Esophagus (tissue), 2 donors: ENCODE data around the gene OR10G4. TPM values are rescaled to one million over a fixed set of nuclear protein-coding genes. Genes with fewer than 3 reads are reported as not detected.
"Not testable (repeated sequence)": the region's sequence is repeated elsewhere in the genome, so short reads cannot be mapped to it uniquely, and the experiment has no call there.

Source experiments
- H3K27ac ChIP-seq, 2 donors: one replicate each; pipeline ENCODE4 v1.5.1; 2013; ENCODE audit warnings: low read depth in 2 of 2, mild to moderate bottlenecking in 2 of 2, inconsistent platforms in 1 of 2, low read length in 1 of 2, moderate library complexity in 1 of 2
- H3K27me3 ChIP-seq, 2 donors: one replicate each; pipeline ENCODE4 v1.6.1; 2013; ENCODE audit warnings: low read length in 2 of 2, control low read depth in 1 of 2, mild to moderate bottlenecking in 1 of 2; ENCODE audit not compliant: insufficient read depth in 2 of 2, control insufficient read depth in 1 of 2
- H3K36me3 ChIP-seq, 2 donors: one replicate each; pipeline ENCODE4 v1.6.1; 2013; ENCODE audit warnings: low read length in 1 of 2; ENCODE audit not compliant: control insufficient read depth in 2 of 2, insufficient read depth in 2 of 2
- H3K4me1 ChIP-seq, 2 donors: one replicate each; pipeline ENCODE4 v1.6.1; 2013; ENCODE audit warnings: low read length in 1 of 2; ENCODE audit not compliant: control insufficient read depth in 2 of 2, insufficient read depth in 2 of 2
- H3K4me3 ChIP-seq, 2 donors: one replicate each; pipeline ENCODE4 v1.5.1; 2013; ENCODE audit warnings: low read length in 2 of 2, mild to moderate bottlenecking in 2 of 2, low read depth in 1 of 2, moderate library complexity in 1 of 2
- H3K9me3 ChIP-seq, 2 donors: one replicate each; pipeline ENCODE4 v1.6.1; 2013; ENCODE audit warnings: mild to moderate bottlenecking in 2 of 2, low read depth in 1 of 2, low read length in 1 of 2, moderate library complexity in 1 of 2; ENCODE audit not compliant: control insufficient read depth in 2 of 2, insufficient read depth in 1 of 2
- WGBS, 2 donors: extraction: QIAGEN DNeasy Blood & Tissue Kit; methylation state at CpG; one replicate each; pipeline ENCODE4 v1.1.7; 2013; 5-methylcytosine and 5-hydroxymethylcytosine counted together
- polyA plus RNA-seq, 2 donors: library from polyadenylated mRNA; stranded (reverse); fragments of 200-250 nt; gene quantifications; one replicate each; pipeline ENCODE4 v1.2.3, GENCODE V29; 2013
- donor health status: healthy with polysubstance abuse.
- donor health status: Bipolar disorder and iron deficiency.

OR10G4 gene, protein sequence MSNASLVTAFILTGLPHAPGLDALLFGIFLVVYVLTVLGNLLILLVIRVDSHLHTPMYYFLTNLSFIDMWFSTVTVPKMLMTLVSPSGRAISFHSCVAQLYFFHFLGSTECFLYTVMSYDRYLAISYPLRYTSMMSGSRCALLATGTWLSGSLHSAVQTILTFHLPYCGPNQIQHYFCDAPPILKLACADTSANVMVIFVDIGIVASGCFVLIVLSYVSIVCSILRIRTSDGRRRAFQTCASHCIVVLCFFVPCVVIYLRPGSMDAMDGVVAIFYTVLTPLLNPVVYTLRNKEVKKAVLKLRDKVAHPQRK
- polyA plus RNA-seq = not detected

DNA sequence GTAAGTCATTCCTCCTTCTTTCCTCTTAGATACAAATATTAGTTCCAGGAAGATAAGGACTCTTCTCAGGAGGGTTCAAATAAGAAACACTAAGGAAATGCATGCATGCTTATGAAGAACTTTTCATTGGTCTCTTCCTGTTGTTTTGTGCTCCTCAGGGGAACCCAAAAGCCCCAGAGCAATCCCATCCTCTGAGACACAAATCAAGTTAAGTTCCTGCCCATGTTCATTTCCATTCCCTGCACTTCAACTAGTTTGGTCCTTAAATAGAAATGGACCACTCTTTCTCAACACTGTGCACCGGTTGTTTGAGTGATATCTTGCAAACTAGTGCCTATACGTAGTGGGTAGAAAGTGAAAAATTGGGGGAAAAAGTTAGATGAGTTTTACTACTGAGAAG, at the start of gene OR10G4:
Gene OR10G4 (plus strand): TSS at position 301 of the 400 bp plus-strand sequence. CDS start 2,578 bp downstream, outside the sequence.
- 78 to 81% methylated on average over 2 of the region's 2 CpGs for WGBS, 2 donors
- Histone ChIP-seq H3K36me3 (no peaks in the 10 kb centered on the region), H3K4me3 (no peak within 1 kb of the TSS), H3K9me3 (no peaks in the 10 kb centered on the region), H3K4me1 (no peaks in the 10 kb centered on the region), H3K27ac (no peak within 1 kb of the TSS), H3K27me3 (no peaks in the 10 kb centered on the region)

- WGBS, 2 donors = 50 to 58% methylated on average over 1 of the region's 1 CpG
- no peaks in the 10 kb centered on the region for H3K36me3 ChIP-seq
- H3K27ac ChIP-seq = no peak overlapping the region
- peaks cover 0 to 4% of the 10 kb centered on the region in 2 donors for H3K9me3 ChIP-seq
- H3K4me1 ChIP-seq = no peaks in the 10 kb centered on the region
- H3K27me3 ChIP-seq = no peaks in the 10 kb centered on the region
- no peak overlapping the region for H3K4me3 ChIP-seq
Measured at GRCh38 chr11:123973816-123974215, 39.0 kb upstream of the OR10G4 start.

- peaks cover 0 to 8% of the 10 kb centered on the region in 2 donors for H3K9me3 ChIP-seq
- 85 to 89% methylated on average over 18 of the region's 18 CpGs for WGBS, 2 donors
- no peaks in the 10 kb centered on the region for H3K4me1 ChIP-seq
- H3K27me3 ChIP-seq = no peaks in the 10 kb centered on the region
- no peak overlapping the region for H3K27ac ChIP-seq
- no peak overlapping the region for H3K4me3 ChIP-seq
- H3K36me3 ChIP-seq = no peaks in the 10 kb centered on the region
Measured at GRCh38 chr11:123976770-123977560, 35.8 kb upstream of the OR10G4 start.

- no peaks in the 10 kb centered on the region for H3K27me3 ChIP-seq
- H3K36me3 ChIP-seq = no peaks in the 10 kb centered on the region
- H3K9me3 ChIP-seq = peaks cover 0 to 8% of the 10 kb centered on the region in 2 donors
- no peaks in the 10 kb centered on the region for H3K4me1 ChIP-seq
- H3K4me3 ChIP-seq = no peak within 1 kb of the TSS
- H3K27ac ChIP-seq = no peak within 1 kb of the TSS
Measured at GRCh38 chr11:123977731-123978347, 35.0 kb upstream of the OR10G4 start, which contains the start of gene OR10S1. TSS of gene OR10S1 (minus strand) at chr11:123977781. CDS start at chr11:123977664, 117 bp downstream.

DNA sequence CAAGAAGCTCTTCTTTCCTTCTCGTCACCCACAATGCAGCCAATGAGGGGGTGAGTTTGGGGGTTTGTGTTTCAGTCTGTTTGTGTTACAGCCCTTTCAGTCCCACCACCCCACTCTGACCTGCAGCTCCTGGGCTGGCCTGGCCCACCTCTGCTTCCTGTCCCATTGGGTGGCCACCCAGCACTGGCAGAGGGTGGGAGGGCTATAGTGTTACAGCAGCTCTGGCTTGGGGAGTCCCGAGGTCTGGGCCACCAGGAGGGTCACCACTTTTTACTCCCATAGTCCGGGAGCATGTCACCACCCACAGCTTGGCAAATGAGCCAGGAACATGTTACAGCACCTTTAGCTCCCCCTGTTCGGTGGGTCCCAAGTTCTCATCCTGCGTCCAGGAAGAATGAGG, 33.5 kb upstream of the OR10G4 start:
- no peaks in the 10 kb centered on the region for H3K36me3 ChIP-seq
- H3K4me1 ChIP-seq = no peaks in the 10 kb centered on the region
- no peaks in the 10 kb centered on the region for H3K27me3 ChIP-seq
- 81 to 83% methylated on average over 5 of the region's 5 CpGs for WGBS, 2 donors
- no peak overlapping the region for H3K4me3 ChIP-seq
- no peak overlapping the region for H3K27ac ChIP-seq
- H3K9me3 ChIP-seq = peaks cover 0 to 8% of the 10 kb centered on the region in 2 donors

DNA sequence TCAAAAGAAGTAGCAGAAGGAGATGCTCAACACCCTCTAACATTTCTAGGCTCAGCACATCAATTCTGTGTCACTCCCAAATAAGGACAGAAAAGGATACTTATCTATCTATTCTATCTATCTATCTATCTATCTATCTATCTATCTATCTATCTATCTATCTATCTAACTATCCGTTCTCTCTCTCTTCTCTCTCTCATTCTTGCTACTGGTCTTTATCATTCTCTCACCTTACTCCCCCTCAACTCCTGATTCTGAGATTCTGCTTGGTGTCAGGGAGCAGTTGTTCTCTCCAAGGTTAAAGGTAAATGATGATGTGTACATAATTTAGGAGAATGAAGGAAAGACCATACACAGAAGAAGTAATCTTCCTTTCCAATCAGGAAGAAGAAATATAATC, 17.7 kb upstream of the OR10G4 start, which contains the start of gene OR10G6:
Gene OR10G6 (minus strand): TSS at position 43 of the 400 bp plus-strand sequence. CDS start 0 bp downstream, at position 43.
- WGBS, 2 donors = 82 to 91% methylated on average over 1 of the region's 1 CpG

GRCh38 chr11:124015837-124016236, 3.0 kb downstream of the OR10G4 start:
- WGBS, 2 donors = 85 to 88% methylated on average over 5 to 7 of the region's 9 CpGs
- not testable (repeated sequence) for H3K36me3 ChIP-seq, H3K27me3 ChIP-seq, H3K9me3 ChIP-seq, H3K4me3 ChIP-seq, H3K4me1 ChIP-seq, H3K27ac ChIP-seq

More for the DNA sequence above, 17.7 kb upstream of the OR10G4 start, which contains the start of gene OR10G6:
- H3K27ac ChIP-seq = no peak within 1 kb of the TSS
- no peaks in the 10 kb centered on the region for H3K27me3 ChIP-seq
- no peak within 1 kb of the TSS for H3K4me3 ChIP-seq
- peaks cover 0 to 4% of the 10 kb centered on the region in 2 donors for H3K9me3 ChIP-seq
- H3K4me1 ChIP-seq = no peaks in the 10 kb centered on the region
- H3K36me3 ChIP-seq = no peaks in the 10 kb centered on the region

- Histone ChIP-seq H3K4me1 (no peaks in the 10 kb centered on the region), H3K36me3 (no peaks in the 10 kb centered on the region), H3K27me3 (no peaks in the 10 kb centered on the region), H3K4me3 (no peak within 1 kb of the TSS), H3K27ac (no peak within 1 kb of the TSS), H3K9me3 (no peaks in the 10 kb centered on the region)
- WGBS, 2 donors = 71 to 78% methylated on average over 2 of the region's 2 CpGs
Measured at GRCh38 chr11:124026498-124026897, 13.7 kb downstream of the OR10G4 start, which contains the start of gene OR10G8. TSS of gene OR10G8 (plus strand) at chr11:124026798. CDS start at chr11:124029623, 2,825 bp downstream.

DNA sequence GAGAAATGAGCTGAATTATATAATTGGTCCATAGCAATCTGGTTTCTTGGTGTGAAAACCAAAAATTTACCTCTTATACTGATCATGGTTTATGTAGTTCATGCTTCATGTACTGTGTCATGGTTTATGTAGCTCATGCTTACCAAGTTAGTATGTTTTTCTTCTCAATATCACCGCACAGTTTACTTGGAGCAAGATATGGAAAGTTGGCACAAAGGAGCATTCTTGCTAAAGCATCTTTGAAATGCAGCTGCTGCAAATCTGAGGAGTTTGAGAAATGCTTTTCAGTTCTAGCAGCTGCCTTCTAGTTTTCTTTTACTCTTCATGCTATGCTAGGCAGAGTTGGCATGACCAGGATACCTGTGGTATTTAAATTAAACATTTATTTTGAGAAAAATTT, 23.9 kb downstream of the OR10G4 start:
- WGBS, 2 donors = 55 to 66% methylated on average over 1 of the region's 1 CpG
- Histone ChIP-seq H3K36me3 (no peaks in the 10 kb centered on the region), H3K27me3 (no peaks in the 10 kb centered on the region), H3K27ac (no peak overlapping the region), H3K4me1 (no peaks in the 10 kb centered on the region), H3K9me3 (no peaks in the 10 kb centered on the region), H3K4me3 (no peak overlapping the region)
